HCT116 (cell line): ENCODE data around the gene SETX. TPM values are rescaled to one million over a fixed set of nuclear protein-coding genes. Genes with fewer than 3 reads are reported as not detected.

Source experiments
- ATAC-seq: fragments of 200-7000 bp; cut with Tn5 transposase; 2 replicates; pipeline ENCODE4 v1.9.1; 2020; ENCODE audit warnings: mild to moderate bottlenecking, moderate library complexity
- BruUV-seq: library from RNA; stranded (reverse); fragments of 400-500 nt; replicated peaks from 2 replicates; lab custom pipeline; 2021; lab: Mats Ljungman, UMichigan
- CTCF ChIA-PET: fragments of 300-600 bp; sonication (Branson Sonifier 250); formaldehyde crosslinking; loops from one replicate; lab custom pipeline; 2021; ENCODE audit warnings: antibody characterized with exemption; lab: Charles Lee
- POLR2A ChIA-PET: fragments of 300-600, 350-600 bp; sonication (Branson Sonifier 250); formaldehyde crosslinking; loops from one replicate; lab custom pipeline; 2021; ENCODE audit warnings: antibody characterized with exemption; lab: Charles Lee
- RAD21 ChIA-PET, 2 experiments: fragments of 300-600 bp; sonication (Branson Sonifier 250); formaldehyde crosslinking; loops; one replicate each; lab custom pipeline; 2023; ENCODE audit warnings: low total read pairs in 2 of 2; ENCODE audit not compliant: uncharacterized antibody in 2 of 2, unreplicated experiment in 2 of 2, low non-redundant PET in 1 of 2; lab: Charles Lee
- DNase-seq: peaks from one replicate; pipeline ENCODE4 v3.0.0-alpha.2; 2010; ENCODE audit warnings: low read depth, low spot score
- H2AFZ ChIP-seq: fragments of 200-600 bp; shearing (Covaris generic), sonication (generic); 2 replicates; pipeline ENCODE4 v1.6.1; 2017; ENCODE audit warnings: low read depth, mixed run types, mixed read lengths, antibody characterized with exemption, low read length; ENCODE audit not compliant: poor library complexity, severe bottlenecking
- H3K27ac ChIP-seq: 2 replicates; pipeline ENCODE4 v1.5.1; 2012; ENCODE audit warnings: low read depth, low read length
- H3K27me3 ChIP-seq: fragments of 200-600 bp; sonication (generic); 2 replicates; pipeline ENCODE4 v1.6.1; 2016; ENCODE audit warnings: mixed run types, low read length, mixed read lengths; ENCODE audit not compliant: insufficient read depth
- H3K36me3 ChIP-seq, 2 experiments: fragments of 200-500 bp in 1 of 2; fragments of 200-600 bp in 1 of 2; sonication (Bioruptor generic) in 1 of 2; sonication (generic) in 1 of 2; 2 replicates each; pipeline versions ENCODE4 v1.5.1 to v1.6.1; 2014 to 2016; ENCODE audit warnings: low read length in 2 of 2, inconsistent platforms in 1 of 2, mixed read lengths in 1 of 2, mixed run types in 1 of 2; ENCODE audit not compliant: insufficient read depth in 2 of 2, control insufficient read depth in 1 of 2
- H3K4me1 ChIP-seq, 2 experiments: fragments of 200-600 bp in 1 of 2; sonication (generic) in 1 of 2; 2 replicates each; pipeline versions ENCODE4 v1.5.1 to v1.6.1; 2012 to 2017; ENCODE audit warnings: low read length in 2 of 2, inconsistent platforms in 1 of 2, mild to moderate bottlenecking in 1 of 2, mixed read lengths in 1 of 2, mixed run types in 1 of 2, moderate library complexity in 1 of 2; ENCODE audit not compliant: insufficient read depth in 2 of 2, control insufficient read depth in 1 of 2
- H3K4me2 ChIP-seq: fragments of 200-600 bp; sonication (generic); 2 replicates; pipeline ENCODE4 v1.6.1; 2017; ENCODE audit warnings: mixed run types, low read length, mixed read lengths
- H3K4me3 ChIP-seq, 2 experiments: fragments of 200-600 bp in 1 of 2; sonication (generic) in 1 of 2; replicated peaks in 1 of 2; 2 replicates each; pipeline ENCODE4 v1.5.1; 2011 to 2016; ENCODE audit warnings: low read length in 2 of 2, control low read depth in 1 of 2, low read depth in 1 of 2, mild to moderate bottlenecking in 1 of 2, mixed read lengths in 1 of 2, mixed run types in 1 of 2
- H3K79me2 ChIP-seq: fragments of 200-600 bp; sonication (generic); 2 replicates; pipeline ENCODE4 v1.6.1; 2017; ENCODE audit warnings: mild to moderate bottlenecking, mixed run types, low read length, moderate library complexity, mixed read lengths; ENCODE audit not compliant: insufficient read depth
- H3K9ac ChIP-seq: fragments of 200-600 bp; sonication (generic); 2 replicates; pipeline ENCODE4 v1.6.1; 2016; ENCODE audit warnings: low read length, mixed read lengths
- H3K9me2 ChIP-seq: fragments of 200-600 bp; sonication (generic), shearing (Covaris generic); 2 replicates; pipeline ENCODE4 v1.6.1; 2017; ENCODE audit warnings: mixed run types, mild to moderate bottlenecking, moderate library complexity; ENCODE audit not compliant: insufficient read depth
- H3K9me3 ChIP-seq, 2 experiments: fragments of 200-500 bp in 1 of 2; fragments of 200-600 bp in 1 of 2; sonication (Bioruptor generic) in 1 of 2; sonication (generic) in 1 of 2; 2 replicates each; pipeline ENCODE4 v1.6.1; 2014 to 2017; ENCODE audit warnings: low read length in 2 of 2, mixed read lengths in 2 of 2, inconsistent platforms in 1 of 2, low read depth in 1 of 2, mild to moderate bottlenecking in 1 of 2, mixed run types in 1 of 2, moderate library complexity in 1 of 2; ENCODE audit not compliant: control insufficient read depth in 1 of 2, insufficient read depth in 1 of 2
- H4K20me1 ChIP-seq: fragments of 200-600 bp; sonication (generic), shearing (Covaris generic); 2 replicates; pipeline ENCODE4 v1.6.1; 2017; ENCODE audit warnings: mixed run types, mild to moderate bottlenecking, moderate library complexity; ENCODE audit not compliant: insufficient read depth
- CEBPB ChIP-seq: IDR thresholded peaks from 2 replicates; pipeline ENCODE4 v1.6.1; 2012; ENCODE audit warnings: low read depth
- EZH2 ChIP-seq: fragments of 200-600 bp; sonication (generic); IDR thresholded peaks from 2 replicates; pipeline ENCODE4 v1.6.1; 2017; ENCODE audit warnings: antibody characterized with exemption, mixed run types
- EZH2phosphoT487 ChIP-seq: fragments of 200-600 bp; IDR thresholded peaks from 2 replicates; pipeline ENCODE4 v1.6.1; 2018; ENCODE audit warnings: antibody characterized with exemption, borderline replicate concordance
- FOSL1 ChIP-seq: IDR thresholded peaks from 2 replicates; pipeline ENCODE4 v1.6.1; 2012; ENCODE audit warnings: low read depth
- POLR2A ChIP-seq: IDR thresholded peaks from 2 replicates; pipeline ENCODE4 v1.7.0; 2011; ENCODE audit warnings: borderline replicate concordance; ENCODE audit not compliant: insufficient read depth, insufficient read length; ENCODE audit errors: extremely low read depth
- POLR2AphosphoS5 ChIP-seq: IDR thresholded peaks from 2 replicates; pipeline ENCODE4 v1.6.1; 2011; ENCODE audit warnings: mild to moderate bottlenecking, low read depth, low read length, moderate library complexity
- RAD21 ChIP-seq: IDR thresholded peaks from 2 replicates; pipeline ENCODE4 v1.6.1; 2012; ENCODE audit warnings: low read depth, mild to moderate bottlenecking
- REST ChIP-seq: IDR thresholded peaks from 2 replicates; pipeline ENCODE4 v1.6.1; 2012; ENCODE audit warnings: low read depth
- SRF ChIP-seq: IDR thresholded peaks from 2 replicates; pipeline ENCODE4 v1.6.1; 2012; ENCODE audit warnings: low read depth
- TCF7L2 ChIP-seq: IDR thresholded peaks from 2 replicates; pipeline ENCODE4 v1.7.0; 2011; ENCODE audit warnings: borderline replicate concordance, inconsistent platforms; ENCODE audit not compliant: insufficient read depth, insufficient read length; ENCODE audit errors: extremely low read depth
- ZNF274 ChIP-seq: fragments of 200-500 bp; sonication (Bioruptor generic); IDR thresholded peaks from 2 replicates; pipeline ENCODE4 v1.6.1; 2014; ENCODE audit warnings: mild to moderate bottlenecking, low read depth, low read length, inconsistent platforms
- intact Hi-C: fragments of 100-400 bp; cut with micrococcal nuclease; formaldehyde crosslinking; loops from 2 replicates; pipeline ENCODE4 v1.10.0; 2022
- total RNA-seq: library from RNA; stranded (reverse); gene quantifications from one replicate; pipeline ENCODE4 v1.2.1, GENCODE V29; 2021; ENCODE audit not compliant: unreplicated experiment

The SETX gene
- total RNA-seq, 1 experiment from 2014 or later: 38.5 TPM

DNA sequence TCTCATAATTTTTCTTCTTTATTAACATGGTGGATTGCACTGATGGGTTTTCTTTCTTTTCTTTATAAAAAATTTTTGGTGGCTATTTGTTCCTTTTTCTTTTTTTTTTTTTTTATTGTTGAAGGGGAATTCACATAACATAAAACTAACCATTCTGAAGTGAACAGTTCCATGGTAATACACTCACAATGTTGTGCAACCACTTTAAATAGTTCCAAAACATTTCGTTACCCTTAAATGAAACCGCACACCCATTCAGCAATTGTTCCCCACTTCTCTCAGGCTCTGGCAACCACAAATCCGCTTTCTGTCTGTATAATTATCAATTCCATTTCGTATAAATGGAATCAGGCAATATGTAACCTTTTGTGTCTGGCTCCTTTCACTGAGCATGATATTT is 11.7 kb upstream of the SETX start:
- Histone ChIP-seq H3K4me2 (no peak overlapping the region), H3K79me2 (no peaks in the 10 kb centered on the region), H3K4me1 (no peaks in the 10 kb centered on the region), H3K9me2 (no peaks in the 10 kb centered on the region), H3K27ac (no peak overlapping the region), H2AFZ (no peak overlapping the region), H3K27me3 (no peaks in the 10 kb centered on the region), H3K9me3 (no peaks in the 10 kb centered on the region), H3K9ac (no peak overlapping the region), H3K36me3 (no peaks in the 10 kb centered on the region), H3K4me3 (no peak overlapping the region), H4K20me1 (no peaks in the 10 kb centered on the region)
- ChIA-PET CTCF (no interaction called here), POLR2A (no interaction called here), RAD21 (no interaction called here)
- BruUV-seq: no TSS peak
- intact Hi-C loops: no loop called here
- DNase-seq (no peak), ATAC-seq (no peak)
- TF ChIP-seq POLR2A (no peak), ZNF274 (no peak), CEBPB (no peak), FOSL1 (no peak), EZH2 (no peak), REST (no peak), RAD21 (no peak), EZH2phosphoT487 (no peak), POLR2AphosphoS5 (no peak), SRF (no peak), TCF7L2 (no peak)
